Stimulated activated CD4-positive, alpha-beta T cell treated with anti-CD3 and anti-CD28 coated beads, Interleukin-1b, Interleukin-23, amount 100 ng/mL, for 4 hours (primary cell): ENCODE data around the gene EXOC2.
"Not testable (repeated sequence)": the region's sequence is repeated elsewhere in the genome, so short reads cannot be mapped to it uniquely, and the experiment has no call there.

Source experiments
- DNase-seq, 2 donors: peaks; one replicate each; pipeline ENCODE4 v3.0.0-alpha.2; 2020; ENCODE audit warnings: low read depth in 2 of 2

Gene EXOC2

GRCh38 chr6:710601-711571 lies 17.9 kb upstream of the EXOC2 start:
- DNase-seq, result peak; percentile 37

GRCh38 chr6:709471-710056 lies 16.6 kb upstream of the EXOC2 start:
- no peak for DNase-seq

DNA sequence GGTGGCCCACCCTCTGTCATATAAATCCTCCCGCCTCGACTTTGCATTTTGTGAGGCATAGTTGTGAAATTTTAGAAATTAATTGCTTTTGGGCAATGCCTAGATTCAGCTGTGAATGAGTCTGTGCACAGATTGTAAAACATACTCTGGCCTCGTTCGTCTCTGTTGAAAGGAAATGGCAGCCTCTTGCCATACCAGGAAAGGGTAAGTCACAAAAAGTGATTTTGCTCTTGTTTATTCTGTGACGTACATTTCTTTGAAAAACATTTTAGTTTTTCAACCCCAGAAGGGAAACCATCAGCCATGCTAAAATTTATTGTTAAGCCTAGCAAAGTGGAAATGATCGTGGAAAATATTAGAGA lies 15.3 kb upstream of the EXOC2 start:
- DNase-seq, result no peak

DNA sequence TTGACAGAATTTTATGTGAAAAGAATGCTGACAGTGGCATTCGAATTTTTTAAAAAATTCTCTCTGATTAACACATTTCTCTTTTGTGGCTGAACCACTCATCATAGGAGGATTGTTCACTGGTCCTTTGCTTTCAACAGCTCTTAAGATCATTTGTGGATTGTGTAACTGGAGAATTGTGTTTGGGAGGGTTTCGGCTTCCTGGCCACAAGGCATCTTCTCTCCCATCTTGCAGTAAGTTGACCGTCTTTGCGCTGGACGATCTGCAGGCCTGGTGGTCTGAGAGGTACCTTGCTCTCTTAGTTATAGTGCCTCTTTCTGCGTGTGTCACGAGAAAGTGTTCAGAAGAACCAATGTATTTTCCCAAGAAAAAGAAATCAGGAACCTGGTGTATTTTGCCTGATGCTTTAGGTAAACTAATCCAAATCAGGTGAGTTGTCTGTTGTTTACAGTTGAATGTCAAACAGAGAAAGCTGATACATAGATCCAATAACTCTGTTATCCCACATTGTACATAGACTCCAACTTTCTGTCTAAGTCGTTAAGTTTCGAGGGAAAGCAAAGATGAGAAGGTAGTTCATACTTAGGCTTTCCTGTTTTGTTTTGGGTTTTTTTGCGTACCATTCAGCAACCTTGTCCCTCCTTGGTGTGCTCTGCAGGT lies 14.8 kb upstream of the EXOC2 start:
- no peak for DNase-seq

DNA sequence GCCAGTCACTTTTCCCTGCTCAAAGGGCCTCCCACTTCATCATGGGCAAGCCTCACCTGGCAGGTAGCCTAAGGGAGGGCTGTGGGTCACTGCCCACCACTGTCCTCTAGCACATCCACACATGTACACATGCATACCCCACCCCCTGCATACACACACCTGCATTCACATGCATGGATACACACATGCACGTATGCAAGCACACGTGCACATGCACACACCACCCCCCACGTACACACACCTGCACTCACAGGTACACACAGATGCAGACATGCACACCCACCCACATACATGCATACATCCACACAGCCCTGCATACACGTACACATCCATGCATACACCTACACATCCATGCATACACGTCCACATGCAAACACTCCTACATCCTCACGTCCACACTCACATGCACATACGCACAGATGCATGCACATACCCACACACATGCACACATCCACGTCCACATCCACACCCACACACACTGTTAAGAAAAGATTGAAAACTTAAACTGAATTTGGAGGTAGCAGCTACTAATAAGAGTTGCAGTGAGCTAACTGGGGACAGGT lies 14.0 kb upstream of the EXOC2 start:
- DNase-seq, result no peak

DNA sequence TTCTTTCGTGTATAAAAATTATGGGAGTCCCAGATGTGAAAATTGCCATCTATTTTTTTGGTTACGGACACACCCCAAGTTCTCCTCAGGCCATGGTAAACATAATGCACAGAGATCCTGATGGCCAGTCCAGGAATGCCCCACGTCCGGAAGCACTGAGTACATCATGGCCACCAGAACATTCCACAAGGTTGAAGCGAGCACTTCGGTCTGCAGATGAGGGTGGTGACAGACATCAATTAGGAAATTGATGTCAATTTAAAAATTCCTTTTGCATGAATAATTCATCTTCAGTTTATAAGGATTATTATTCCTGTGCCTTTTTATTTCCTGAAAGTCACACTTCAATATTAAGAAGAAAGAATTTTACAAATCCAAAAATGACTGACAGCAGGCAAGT lies 13.2 kb upstream of the EXOC2 start:
- no peak for DNase-seq

GRCh38 chr6:705047-705446 lies 12.1 kb upstream of the EXOC2 start:
- no peak for DNase-seq

- no peak for DNase-seq
Measured at GRCh38 chr6:704046-704445, 11.1 kb upstream of the EXOC2 start.

GRCh38 chr6:703552-703951 lies 10.6 kb upstream of the EXOC2 start:
- no peak for DNase-seq

GRCh38 chr6:701700-702479 lies 9.0 kb upstream of the EXOC2 start:
- DNase-seq, result no peak

GRCh38 chr6:701215-701614 lies 8.3 kb upstream of the EXOC2 start:
- no peak for DNase-seq

GRCh38 chr6:700490-700889 lies 7.6 kb upstream of the EXOC2 start:
- no peak for DNase-seq

DNA sequence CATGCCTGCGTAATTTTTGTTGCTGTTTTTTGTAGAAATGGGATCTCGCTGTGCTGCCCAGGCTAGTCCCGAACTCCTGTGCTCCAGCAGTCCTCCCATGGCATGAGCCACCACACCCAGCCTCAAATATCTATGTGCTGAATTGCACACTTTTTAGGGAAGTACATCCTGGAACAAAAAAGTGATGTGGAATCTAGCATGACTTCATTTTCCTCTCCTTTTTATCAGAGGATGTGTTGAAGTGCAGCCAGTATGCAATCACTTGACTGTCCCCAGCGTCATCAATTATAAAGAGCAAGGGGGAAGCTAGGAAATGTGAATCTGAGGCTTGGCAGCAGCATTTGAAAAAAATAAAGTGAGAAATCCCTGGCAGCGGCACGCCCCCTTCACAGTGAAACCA lies 6.4 kb upstream of the EXOC2 start:
- no peak for DNase-seq

GRCh38 chr6:694431-695126 lies 1.6 kb upstream of the EXOC2 start:
- DNase-seq, result not testable (repeated sequence)

- no peak for DNase-seq
Measured at GRCh38 chr6:693723-694009, 727 bp upstream of the EXOC2 start.

- DNase-seq, result peak; percentile 62 to 71
Measured at GRCh38 chr6:692356-692851, 535 bp downstream of the EXOC2 start.

- no peak for DNase-seq
Measured at GRCh38 chr6:689223-689622, 3.7 kb downstream of the EXOC2 start.

- no peak for DNase-seq
Measured at GRCh38 chr6:686497-686896, 6.4 kb downstream of the EXOC2 start.

- peak in 1 of 2 donors; percentile 10 for DNase-seq
Measured at GRCh38 chr6:684831-685636, 7.9 kb downstream of the EXOC2 start.

DNA sequence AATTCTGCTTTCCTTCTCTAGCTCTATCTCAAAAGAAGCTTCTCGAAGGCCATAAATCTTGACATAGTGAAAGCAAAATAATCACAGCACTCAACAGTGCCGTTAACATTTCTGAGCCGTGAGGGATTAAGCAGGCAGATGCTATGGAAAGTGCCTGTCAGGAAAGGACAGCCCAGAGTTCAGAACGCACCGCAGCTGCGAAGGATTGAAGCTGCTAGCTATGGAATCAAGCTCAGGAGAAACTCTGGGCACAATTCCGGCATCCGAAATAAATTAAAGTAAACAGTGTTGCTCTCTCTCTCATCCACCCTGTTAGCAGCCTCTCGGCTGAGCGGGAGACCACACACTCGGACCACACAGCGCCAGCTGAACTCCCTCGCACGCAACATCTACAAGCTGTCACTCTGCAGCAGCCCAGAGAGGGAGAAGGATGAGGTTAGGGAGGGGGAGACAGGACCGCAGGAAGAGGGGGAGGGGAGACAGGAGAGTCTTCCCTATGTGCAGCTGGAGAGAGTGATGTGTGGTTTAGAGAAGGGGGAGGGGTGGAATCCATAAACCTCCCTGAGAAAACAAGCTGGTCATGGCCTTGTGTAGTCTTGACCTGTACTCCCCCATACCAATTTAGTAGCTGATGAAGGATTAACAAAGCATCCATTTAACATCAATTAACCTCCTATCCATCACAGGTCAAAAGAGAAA lies 9.0 kb downstream of the EXOC2 start:
- DNase-seq, result no peak
